Muscle of arm (tissue), 12 donors: ENCODE measurements around the gene TBL1X. TPM values are rescaled to one million over a fixed set of nuclear protein-coding genes. Genes with fewer than 3 reads are reported as not detected.

Experiments
- DNase-seq: peaks from one replicate; pipeline ENCODE4 v3.0.0-alpha.2; 2013
- polyA plus RNA-seq, 12 donors: library from polyadenylated mRNA; unstranded; fragments of 120-200 nt; gene quantifications; one replicate each; pipeline ENCODE4 v1.2.1, GENCODE V29; 2013; ENCODE audit not compliant: insufficient read length in 12 of 12

Gene TBL1X
- polyA plus RNA-seq, 12 donors: 7.8 to 21.0 (median 12.3) TPM; not detected in 1

GRCh38 chrX:9663216-9663615 is 198.4 kb downstream of the TBL1X start:
- no peak for DNase-seq

- DNase-seq: no peak
Measured at GRCh38 chrX:9664224-9664623, 199.4 kb downstream of the TBL1X start.

GRCh38 chrX:9665113-9665512 is 200.3 kb downstream of the TBL1X start:
- DNase-seq: no peak

GRCh38 chrX:9668537-9668936 is 203.7 kb downstream of the TBL1X start:
- no peak for DNase-seq

GRCh38 chrX:9670136-9670814 is 205.4 kb downstream of the TBL1X start:
- no peak for DNase-seq

GRCh38 chrX:9671998-9672397 is 207.1 kb downstream of the TBL1X start:
- no peak for DNase-seq

GRCh38 chrX:9676306-9676705 is 211.4 kb downstream of the TBL1X start:
- peak; percentile 78 for DNase-seq

- DNase-seq: no peak
Measured at GRCh38 chrX:9676738-9677097, 211.9 kb downstream of the TBL1X start.

- DNase-seq: peak; percentile 87
Measured at GRCh38 chrX:9677098-9677739, 212.4 kb downstream of the TBL1X start.

- DNase-seq: no peak
Measured at GRCh38 chrX:9678215-9678965, 213.5 kb downstream of the TBL1X start.

GRCh38 chrX:9681011-9681410 is 216.2 kb downstream of the TBL1X start:
- no peak for DNase-seq

GRCh38 chrX:9681422-9681821 is 216.6 kb downstream of the TBL1X start:
- no peak for DNase-seq

GRCh38 chrX:9682456-9682855 is 217.6 kb downstream of the TBL1X start:
- DNase-seq: no peak

- DNase-seq: no peak
Measured at GRCh38 chrX:9682861-9683260, 218.0 kb downstream of the TBL1X start.

- DNase-seq: no peak
Measured at GRCh38 chrX:9683350-9683749, 218.5 kb downstream of the TBL1X start.

GRCh38 chrX:9687899-9688298 is 223.0 kb downstream of the TBL1X start:
- no peak for DNase-seq

GRCh38 chrX:9688833-9689232 is 224.0 kb downstream of the TBL1X start:
- DNase-seq: no peak

GRCh38 chrX:9690046-9690445 is 225.2 kb downstream of the TBL1X start:
- DNase-seq: no peak

GRCh38 chrX:9693307-9694001 is 228.6 kb downstream of the TBL1X start:
- no peak for DNase-seq

- peak; percentile 33 for DNase-seq
Measured at GRCh38 chrX:9698576-9698975, 233.7 kb downstream of the TBL1X start.

- no peak for DNase-seq
Measured at GRCh38 chrX:9700555-9700954, 235.7 kb downstream of the TBL1X start.

GRCh38 chrX:9701790-9702189 is 236.9 kb downstream of the TBL1X start:
- DNase-seq: no peak
